ENCODE measurements around the gene C1orf232.

GRCh38 chr1:26132834-26133167 lies 36.0 kb downstream of the C1orf232 start:
- TF ChIP-seq CTCF (IDR thresholded peaks at IDR 0.05) (no peak), ZFX (IDR thresholded peaks at IDR 0.05; ENCODE audit: borderline replicate concordance) (no peak)

Measured in 22Rv1 (cell line).